ENCODE results near the gene HNRNPD. TPM values are rescaled to one million over a fixed set of nuclear protein-coding genes. Genes with fewer than 3 reads are reported as not detected.

The HNRNPD gene
- total RNA-seq = 20.6 and 26.8 TPM in 2 replicates

GRCh38 chr4:82373816-82374625, at the start of gene HNRNPD:
Gene HNRNPD, minus strand, starts transcription at chr4:82373991. Its CDS starts 313 bp downstream, at chr4:82373678.

Small RNAs within 50 kb of the gene (small RNA-seq; reads per million reads assigned to genes)
- not detected for gene RF00150

Other genes with a start within 250 kb of the HNRNPD start
- 123 and 148 TPM in 2 replicates for gene HNRNPDL, start 56.5 kb upstream of the HNRNPD start, total RNA-seq
- 31.2 and 46.5 TPM in 2 replicates for gene ENOPH1, start 56.6 kb upstream of the HNRNPD start, total RNA-seq
- gene TMEM150C, start 188.0 kb upstream of the HNRNPD start, total RNA-seq = 0.78 and 1.5 TPM in 2 replicates